ENCODE results near the gene ZNF331. TPM values are rescaled to one million over a fixed set of nuclear protein-coding genes. Genes with fewer than 3 reads are reported as not detected.
A peak's percentile ranks its signal among the peaks of the same experiment; 100 is the strongest.
"Not testable (repeated sequence)": the region's sequence is repeated elsewhere in the genome, so short reads cannot be mapped to it uniquely, and the experiment has no call there.

The ZNF331 gene
- total RNA-seq, result 18.3 TPM

DNA sequence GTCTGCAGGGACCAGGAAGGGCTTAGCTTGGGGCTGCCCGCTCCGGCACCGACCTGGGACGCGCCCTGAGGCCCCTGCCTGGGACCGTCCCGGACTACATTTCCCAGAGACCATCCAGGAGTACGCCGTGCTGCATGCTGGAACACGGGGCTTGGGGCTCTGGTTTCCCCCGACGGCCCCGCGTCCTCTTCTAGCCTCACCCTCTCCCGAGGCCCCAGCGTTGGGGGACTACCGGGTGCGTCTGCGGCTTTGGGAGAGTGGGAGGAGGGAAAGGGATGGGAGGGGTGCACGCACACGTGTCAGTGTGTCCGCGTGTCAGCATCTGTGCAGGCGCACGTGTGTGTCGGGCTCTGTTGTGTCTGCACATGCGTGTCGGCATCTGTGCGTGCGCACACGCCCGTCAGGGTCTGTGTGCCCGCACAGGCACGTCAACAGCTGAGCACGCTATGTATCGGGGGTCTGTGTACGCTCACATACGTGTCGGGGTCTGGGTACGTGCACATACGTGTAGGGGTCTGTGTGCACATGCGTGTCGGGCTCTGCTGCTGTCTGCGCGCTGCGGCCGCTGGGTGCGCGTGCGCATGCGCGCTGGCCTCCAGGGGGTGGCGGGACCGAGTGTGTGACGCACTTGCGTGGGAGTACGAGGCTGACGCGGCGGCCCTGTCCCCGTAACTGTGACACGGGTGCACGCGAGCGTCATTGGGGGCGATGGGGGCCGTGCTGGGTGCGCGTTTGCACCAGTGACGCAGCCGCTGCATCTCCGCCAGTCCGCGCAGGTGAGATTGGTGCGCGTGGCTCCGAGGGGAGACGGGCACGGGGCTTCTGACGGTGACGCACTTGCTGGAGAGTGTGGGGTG is at the start of gene ZNF331:
Gene ZNF331, plus strand, starts transcription at position 625 of the 857 bp plus-strand sequence. CDS start 31,232 bp downstream, outside the sequence.
- DNase-seq, result peak; percentile 88

DNA sequence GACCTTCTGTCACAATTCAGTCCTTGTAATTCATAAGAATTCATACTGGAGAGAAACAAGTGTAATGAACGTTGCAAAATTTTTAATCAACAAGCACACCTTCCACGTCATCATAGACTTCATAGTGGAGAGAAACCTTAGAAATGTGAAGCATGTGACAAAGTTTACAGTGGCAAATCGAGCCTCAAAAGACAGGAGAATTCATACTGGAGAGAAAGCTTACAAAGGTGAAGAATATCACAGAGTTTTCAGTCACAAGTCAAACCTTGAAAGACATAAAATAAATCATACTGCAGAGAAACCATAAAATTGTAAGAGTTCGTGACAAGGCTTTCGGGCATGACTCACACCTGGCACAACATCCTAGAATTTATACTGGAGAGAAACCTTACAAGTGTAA is 45.8 kb upstream of the ZNF331 start:
- no peak for DNase-seq

DNA sequence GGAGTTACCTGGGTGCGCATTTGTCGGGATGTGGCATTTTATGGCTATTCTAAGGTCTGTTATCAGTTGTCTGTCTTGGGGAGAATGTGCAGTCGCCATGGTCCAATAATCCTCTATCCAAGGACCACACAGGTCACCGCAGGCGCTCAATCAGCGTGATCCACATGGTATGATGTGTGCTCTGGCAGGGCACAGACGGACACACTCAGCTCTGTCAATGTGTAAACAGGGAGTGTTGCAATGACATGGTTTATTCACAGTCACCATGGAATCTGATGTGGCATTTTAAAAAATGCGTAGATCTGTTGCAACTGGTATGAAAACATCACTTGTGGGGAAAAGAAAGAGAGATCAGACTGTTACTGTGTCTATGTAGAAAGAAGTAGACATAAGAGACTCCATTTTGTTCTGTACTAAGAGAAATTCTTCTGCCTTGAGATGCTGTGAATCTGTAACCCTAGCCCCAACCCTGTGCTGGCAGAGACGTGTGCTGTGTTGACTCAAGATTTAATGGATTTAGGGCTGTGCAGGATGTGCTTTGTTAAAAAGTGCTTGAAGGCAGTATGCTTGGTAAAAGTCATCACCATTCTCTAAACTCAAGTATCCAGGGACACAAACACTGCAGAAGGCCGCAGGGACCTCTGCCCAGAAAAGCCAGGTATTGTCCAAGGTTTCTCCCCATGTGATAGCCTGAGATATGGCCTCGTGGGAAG is 40.5 kb upstream of the ZNF331 start:
- DNase-seq, result peak; percentile 24

DNA sequence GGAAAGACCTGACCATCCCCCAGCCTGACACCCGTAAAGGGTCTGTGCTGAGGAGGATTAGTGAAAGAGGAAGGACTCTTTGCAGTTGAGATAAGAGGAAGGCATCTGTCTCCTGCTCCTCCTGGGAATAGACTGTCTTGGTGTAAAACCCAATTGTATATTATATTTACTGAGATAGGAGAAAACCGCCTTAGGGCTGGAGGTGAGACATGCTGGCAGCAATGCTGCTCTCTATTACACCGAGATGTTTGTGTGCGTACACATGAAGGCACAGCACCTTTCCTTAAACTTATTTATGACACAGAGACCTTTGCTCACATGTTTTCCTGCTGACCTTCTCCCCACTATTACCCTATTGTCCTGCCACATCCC is 39.9 kb upstream of the ZNF331 start:
- DNase-seq, result not testable (repeated sequence)

DNA sequence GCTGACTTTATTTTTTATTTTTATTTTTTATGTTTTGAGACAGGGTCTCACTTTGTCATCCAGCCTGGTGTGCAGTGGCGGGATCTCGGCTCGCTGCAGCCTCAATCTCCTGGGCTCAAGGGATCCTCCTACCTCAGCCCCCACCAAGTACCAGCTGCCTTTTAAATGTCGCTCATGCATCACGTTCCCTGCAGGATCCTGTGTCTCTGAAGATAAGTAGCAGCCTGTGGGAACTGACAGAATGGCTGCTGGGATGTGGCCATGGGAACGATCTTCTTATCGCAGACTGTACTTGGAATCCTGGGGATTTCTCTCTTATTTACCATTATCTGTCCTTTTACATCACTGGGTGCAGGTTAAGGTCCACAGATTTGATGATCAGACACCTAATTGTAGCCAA is 34.8 kb upstream of the ZNF331 start:
- DNase-seq, result not testable (repeated sequence)

DNA sequence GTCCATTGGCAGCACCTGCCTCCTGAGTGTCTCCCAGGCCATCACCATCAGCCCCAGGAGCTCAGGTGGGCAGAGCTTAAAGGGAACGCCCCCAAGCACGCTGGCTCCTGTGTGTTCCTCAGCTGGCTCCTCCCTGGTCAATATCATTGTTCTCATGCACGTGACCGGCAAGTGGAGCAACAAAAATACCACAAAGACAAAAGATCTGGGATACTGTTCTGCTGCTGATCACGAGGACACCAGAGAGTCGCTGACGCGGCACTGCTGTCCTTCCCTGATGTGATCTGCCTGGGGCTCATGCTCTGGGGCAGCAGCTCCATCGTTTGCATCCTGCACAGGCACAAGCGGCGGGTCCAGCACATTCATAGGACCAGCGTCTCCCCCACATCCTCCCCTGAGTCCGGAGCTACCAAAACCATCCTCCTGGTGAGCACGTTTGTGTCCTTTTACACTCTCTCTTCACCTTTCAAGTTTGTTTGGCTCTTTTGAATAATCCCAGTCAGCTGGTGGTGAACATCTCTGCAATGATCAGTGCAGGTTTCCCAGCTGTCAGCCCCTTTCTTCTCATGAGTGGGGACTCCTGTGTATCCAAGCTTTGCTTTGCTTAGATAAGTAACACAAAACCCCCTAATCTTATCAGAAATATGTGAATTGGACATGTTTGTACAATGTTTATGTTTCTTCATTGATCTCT is 34.1 kb upstream of the ZNF331 start:
- DNase-seq, result not testable (repeated sequence)

DNA sequence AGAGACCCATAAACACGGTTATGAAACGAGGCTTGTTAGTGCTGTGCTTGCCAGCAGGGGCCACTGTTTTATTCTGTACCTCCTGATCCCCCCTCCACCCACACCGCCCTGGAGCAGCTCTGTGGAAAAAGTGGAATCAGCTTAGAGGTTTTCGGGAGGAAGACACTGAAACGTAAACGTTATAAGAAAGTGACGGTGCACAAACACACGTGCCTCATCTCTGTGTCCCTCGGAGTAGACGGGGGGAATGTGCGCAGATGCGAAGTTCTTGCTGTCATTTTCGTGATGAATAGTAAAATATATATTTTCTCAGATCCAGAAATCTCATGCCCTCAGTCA is 33.6 kb upstream of the ZNF331 start:
- peak; percentile 20 for DNase-seq

DNA sequence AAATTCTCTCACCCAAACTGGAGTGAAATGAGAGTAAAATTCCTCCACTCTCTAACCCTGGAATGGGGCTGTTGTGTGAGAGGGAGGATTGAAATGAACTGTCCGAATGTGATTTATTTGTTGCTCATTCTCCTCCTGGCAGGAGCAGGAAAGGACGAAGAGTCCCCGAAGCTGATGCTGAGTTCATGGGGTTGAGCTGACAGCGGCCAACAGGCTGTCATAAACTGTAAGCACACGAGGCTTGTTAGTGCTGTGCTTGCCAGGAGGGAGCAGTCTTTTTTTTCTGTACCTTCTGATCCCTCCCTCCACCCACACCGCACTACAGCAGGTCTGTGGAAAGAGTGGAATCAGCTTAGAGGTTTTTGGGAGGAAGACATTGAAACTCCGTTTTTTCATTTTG is 33.1 kb upstream of the ZNF331 start:
- DNase-seq, result peak; percentile 20

DNA sequence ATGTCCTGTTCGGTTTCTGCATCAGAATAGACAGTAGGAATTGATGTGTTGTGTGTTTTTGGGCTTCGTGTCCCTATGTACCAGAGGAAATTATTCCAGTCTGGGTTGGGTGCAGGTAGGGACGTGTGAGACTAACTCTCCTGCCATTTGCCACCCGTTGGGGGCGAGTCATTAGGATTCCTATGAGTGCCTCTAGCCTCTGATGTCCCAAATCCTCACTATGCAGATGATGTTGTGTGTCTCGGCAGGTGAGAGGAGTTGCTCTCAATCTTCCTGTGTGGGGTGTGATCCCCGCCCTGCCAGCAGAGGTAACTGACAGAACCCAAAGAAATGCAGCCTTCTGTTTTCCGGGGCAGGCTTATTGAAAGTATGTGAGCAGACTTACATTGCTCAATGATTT is 31.2 kb upstream of the ZNF331 start:
- no peak for DNase-seq

DNA sequence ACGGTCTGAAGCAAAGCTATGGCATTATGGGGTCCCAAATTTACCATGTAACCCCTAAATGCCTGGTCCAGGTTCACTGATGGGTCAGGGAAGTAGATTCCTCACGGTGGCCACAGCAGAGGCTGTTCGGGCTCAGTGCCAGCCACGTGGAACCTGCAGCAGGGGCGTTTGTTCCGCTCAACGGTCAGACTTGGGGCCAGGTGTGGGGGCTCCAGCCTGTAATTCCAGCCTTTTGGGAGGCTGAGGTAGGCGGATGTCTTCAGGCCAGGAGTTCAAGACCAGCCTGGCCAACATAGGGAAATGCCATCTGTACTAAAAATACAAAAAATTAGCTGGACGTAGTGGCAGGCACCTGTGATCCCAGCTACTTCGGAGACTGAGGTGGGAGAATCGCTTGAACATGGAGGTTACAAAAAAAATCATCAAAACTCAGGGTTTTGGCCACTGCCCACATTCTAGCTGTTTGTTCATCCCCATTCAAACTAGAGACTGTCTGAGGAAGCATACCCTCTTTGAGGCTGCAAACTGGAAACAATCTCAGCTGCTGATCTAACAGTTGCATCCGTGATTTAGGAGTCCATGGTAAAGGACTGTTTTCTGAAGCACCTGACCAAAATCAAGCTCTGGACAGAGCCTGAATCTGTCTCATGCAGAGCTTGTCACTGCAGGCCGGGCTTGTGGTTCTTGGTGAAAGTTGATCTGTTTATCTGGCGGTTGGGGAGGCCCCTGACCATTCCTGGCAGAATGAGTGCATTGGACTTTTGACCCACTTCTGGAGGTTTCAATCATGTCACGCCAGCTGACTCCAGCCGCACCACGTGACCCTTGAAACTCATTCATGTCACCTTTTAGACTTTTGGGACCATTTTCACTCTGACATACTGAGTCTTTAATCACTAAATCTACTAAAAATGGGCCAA is 30.2 kb upstream of the ZNF331 start:
- no peak for DNase-seq

DNA sequence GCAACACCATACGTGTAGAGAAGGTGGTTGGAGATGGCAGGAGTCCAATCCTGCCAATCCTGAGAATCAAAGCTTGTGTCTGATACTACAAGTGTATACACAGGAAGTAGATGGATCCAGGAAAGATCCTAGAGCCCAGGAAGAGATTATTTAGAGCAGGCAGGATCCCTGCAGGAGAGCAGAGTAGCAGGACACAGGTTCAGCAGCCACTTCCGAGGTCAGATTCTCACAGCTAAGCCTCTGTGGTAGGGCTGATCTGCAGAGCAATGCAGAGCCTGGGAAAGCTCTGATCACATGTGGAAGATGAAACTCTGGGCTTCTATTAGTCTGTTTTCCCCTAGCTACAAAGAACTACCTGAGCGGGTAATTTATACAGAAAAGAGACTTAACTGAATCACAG is 28.5 kb upstream of the ZNF331 start:
- DNase-seq, result no peak

DNA sequence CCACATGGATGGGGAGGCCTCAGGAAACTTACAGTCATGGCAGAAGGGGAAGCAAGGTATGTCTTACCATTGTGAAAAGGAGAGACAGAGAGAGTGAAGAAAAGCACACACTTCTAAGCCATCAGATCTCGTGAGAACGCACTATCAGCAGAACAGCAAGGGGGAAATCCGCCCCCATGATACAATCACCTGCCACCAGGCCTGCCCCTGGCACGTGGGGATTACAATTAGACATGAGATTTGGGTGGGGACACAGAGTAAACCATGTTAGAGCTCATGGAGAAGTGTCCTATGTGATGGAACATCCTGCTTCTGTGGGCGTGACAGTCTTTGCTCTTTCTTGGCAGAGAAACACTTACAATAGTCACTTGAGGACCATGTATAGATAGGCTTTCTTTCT is 28.1 kb upstream of the ZNF331 start:
- DNase-seq, result no peak

DNA sequence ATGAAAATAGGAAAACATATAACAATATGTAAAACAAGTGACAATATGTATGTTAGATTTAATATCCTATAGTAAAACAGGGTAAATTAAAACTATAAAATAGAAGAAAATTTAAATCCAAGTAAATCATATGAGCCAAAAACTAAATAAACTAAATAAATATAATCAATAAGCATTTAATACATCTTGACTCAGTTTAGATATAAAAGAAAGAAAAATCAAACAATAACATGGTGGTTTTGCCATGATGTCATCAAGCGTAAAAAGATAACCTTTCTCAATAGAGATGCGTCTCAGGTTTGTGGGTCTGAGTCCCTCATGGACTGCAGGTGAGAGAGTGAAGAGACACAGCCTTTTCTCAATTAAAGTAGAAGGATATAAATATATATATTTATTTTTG is 26.6 kb upstream of the ZNF331 start:
- DNase-seq, result no peak

DNA sequence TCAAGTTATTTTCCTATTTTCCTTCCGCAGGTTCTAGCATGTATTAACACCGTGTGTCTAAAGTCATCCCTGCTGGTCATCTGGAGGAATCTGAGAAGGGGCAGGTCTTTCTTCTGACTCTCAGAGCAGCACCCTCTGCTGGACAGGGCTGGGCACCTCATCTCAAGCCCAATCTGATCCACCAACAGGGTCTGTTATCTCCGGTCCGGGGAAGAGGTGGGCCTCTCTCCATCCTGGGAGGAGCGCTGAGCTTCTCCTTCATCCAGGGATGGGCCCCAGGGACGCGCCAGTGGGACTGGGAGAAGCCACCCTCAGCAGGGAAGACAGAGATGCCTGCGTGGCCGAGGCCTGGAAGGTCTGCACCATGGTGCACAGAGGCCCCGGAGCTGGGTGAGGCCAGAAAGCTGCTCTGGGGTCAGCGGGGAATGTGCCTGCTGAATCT is 26.0 kb upstream of the ZNF331 start:
- peak; percentile 64 for DNase-seq

DNA sequence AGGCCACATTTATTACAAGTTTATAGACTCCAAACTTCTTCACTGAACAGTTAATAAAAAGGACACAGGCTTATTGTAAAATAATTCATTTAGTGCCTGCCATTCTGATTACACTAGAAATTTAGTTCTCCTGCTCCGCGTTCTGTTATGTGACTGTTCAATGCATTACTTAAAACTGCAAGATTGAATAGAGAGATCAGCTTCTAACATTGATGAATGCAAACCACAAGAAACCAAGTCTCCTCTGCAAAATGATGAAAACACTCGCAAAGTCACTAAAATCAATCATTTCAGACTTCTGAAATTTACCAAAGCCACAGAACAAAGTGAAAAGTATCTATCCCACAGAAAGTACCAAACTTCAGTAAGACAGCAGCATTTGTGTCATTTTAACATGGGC is 22.9 kb upstream of the ZNF331 start:
- DNase-seq, result not testable (repeated sequence)

DNA sequence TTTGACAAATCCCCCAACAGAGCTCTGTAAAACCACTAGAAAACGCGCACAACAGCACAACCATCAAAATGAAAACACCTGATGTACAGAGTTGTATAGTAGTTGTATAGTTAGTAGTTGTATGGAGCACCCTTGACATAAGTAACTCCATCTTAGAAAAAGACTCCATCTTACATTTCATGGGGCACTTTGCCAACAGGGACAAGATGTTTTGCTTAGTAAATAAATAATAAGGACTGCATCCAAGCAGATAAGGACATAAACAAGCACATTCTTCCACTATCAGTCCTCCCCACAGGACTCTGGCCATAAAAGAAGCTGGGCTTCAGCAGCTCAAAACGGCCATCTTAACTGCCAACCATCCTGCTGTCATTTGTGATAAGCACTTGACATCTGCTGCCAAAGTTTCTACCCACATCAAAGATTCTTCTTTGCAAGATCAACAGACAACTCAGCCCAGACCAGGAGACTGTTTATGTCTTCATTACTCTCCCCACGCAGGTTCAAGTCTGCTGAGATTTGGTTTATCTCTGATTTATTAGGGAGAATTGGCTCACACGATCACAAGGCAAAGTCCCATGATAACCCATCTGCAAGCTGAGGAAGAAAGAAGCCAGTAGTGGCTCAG is 20.7 kb upstream of the ZNF331 start:
- DNase-seq, result no peak

DNA sequence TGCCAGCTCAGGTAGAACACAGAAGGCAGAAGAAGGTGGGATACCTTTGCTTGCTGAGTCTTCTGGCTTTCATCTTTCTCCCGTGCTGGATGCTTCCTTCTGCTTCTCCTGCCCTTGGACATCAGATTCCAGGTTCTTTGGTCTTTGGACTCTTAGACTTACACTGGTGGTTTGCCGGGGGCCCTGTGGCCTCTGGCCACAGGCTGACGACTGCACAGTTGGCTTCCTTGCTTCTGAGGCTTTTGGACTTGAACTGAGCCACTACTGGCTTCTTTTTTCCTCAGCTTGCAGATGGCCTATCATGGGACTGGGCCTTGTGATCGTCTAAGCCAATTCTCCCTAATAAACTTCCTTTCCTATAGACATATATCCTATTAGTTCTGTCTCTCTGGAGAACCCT is 19.8 kb upstream of the ZNF331 start:
- DNase-seq, result no peak

DNA sequence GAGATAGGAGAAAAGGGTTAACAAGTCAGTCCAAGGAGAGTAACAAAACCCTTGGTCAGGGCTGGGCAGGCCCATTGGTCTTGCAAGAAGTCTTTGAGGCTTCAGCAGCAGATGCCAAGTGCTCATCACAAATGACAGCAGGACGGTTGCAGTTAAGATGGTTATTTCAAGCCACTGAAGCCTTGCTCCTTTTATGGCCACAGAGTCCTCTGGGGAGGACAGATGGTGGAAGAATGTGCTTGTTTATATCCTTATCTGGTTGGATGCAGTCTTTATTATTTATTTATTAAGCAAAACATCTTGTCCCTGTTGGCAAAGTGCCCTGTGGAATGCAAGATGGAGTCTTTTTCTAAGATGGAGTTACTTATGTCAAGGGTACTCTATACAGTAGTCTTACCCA is 19.2 kb upstream of the ZNF331 start:
- DNase-seq, result peak; percentile 48

DNA sequence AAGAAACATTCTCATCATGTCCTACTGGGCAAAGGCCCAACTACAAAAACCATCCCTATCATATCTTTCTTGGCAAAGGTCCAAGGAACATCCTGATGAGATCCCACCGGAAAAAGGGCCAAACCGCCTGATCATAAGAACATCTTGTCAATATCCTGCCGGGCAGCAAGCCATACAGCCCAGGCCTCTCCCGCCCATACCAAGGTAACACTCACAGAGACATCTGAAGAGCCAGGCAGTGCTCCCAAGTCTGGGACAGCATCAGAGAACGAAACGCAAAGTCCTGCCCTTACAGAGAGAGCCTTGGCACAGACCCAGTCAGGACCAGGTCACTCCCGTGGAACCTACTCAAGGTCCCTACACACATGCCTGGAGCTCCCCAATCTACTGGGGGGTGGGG is 18.5 kb upstream of the ZNF331 start:
- DNase-seq, result peak; percentile 13

DNA sequence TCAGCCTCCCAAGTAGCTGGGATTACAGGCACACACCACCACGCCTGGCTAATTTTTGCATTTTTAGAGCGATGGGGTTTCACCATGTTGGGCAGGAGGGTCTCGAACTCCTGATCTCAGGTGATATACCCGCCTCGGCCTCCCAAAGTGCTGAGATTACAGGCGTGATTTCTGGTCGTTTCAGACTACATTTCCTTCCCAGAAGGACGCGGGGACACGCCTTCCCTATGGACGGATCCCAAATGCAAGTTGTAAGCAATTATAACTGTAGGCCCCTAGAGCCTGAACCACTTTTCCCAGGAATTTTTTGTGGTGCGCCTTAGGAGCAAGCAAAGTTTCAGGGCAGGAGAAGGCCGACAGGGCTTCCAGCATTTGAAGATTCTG is 17.8 kb upstream of the ZNF331 start:
- DNase-seq, result no peak

DNA sequence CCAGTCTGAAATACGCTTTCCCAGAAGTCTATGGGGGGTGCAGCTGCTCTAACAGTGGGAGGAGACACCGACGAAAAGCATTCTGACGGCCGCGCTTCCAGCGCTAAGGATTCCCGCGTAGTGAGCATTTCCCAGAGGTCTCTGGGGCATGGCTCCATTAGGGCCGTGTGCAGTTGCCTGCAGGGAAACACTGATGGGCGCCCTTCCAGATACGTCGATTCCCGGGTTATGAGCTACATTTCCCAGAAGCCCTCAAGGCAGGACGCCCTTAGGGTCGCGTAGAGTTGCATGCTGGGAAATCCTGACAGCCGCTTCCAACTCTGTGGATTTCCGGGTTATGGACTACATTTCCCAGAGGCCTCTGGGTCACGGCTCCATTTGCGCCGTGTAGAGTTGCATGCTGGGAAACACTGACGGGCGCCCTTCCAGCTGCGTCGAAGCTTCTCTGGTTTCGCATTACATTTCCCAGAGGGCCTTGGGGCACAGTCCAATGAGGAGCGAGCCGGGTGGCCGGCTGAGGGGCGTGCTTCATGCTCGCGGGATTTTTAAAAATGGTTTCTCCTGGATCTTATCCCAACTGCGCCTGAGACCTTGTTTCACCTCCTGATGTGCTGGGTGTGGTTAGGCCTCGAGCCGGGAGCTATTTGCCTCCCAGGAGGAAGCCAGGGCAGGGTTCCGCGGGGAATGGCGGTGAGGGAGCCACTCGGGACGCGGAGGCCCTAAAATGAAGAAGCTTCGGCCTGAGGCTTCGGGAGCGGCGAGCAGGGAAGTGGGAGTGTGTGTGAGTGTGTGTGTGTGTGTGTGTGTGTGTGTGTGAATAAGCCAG is 17.2 kb upstream of the ZNF331 start:
- DNase-seq, result peak; percentile 100

All from tongue (tissue), 2 donors.